Mucosa of descending colon (tissue), 3 donors: ENCODE measurements around the gene LAMP2. TPM values are rescaled to one million over a fixed set of nuclear protein-coding genes. Genes with fewer than 3 reads are reported as not detected.
A peak's percentile ranks its signal among the peaks of the same experiment; 100 is the strongest.

Experiments
- ATAC-seq: fragments of 200-7000 bp; cut with Tn5 transposase; one replicate; pipeline ENCODE4 v1.9.1; 2020; ENCODE audit warnings: mild to moderate bottlenecking, moderate library complexity
- DNase-seq, 3 donors: peaks; one replicate each; pipeline ENCODE4 v3.0.0-alpha.2; 2020
- H3K36me3 ChIP-seq: fragments of 200-600 bp; one replicate; pipeline ENCODE4 v1.8.0; 2021; ENCODE audit warnings: low read depth, mild to moderate bottlenecking
- H3K4me1 ChIP-seq: fragments of 200-600 bp; one replicate; pipeline ENCODE4 v1.8.0; 2021; ENCODE audit warnings: low read depth, mild to moderate bottlenecking
- H3K4me3 ChIP-seq: fragments of 200-600 bp; one replicate; pipeline ENCODE4 v1.8.0; 2021; ENCODE audit warnings: mild to moderate bottlenecking
- H3K9me3 ChIP-seq: fragments of 200-600 bp; one replicate; pipeline ENCODE4 v1.8.0; 2021; ENCODE audit warnings: mild to moderate bottlenecking
- intact Hi-C, 2 donors: fragments of 100-400 bp; cut with DNase I in 1 of 2; cut with micrococcal nuclease in 1 of 2; formaldehyde crosslinking; loops; one replicate each; pipeline versions ENCODE4 v1.11.0 to v1.11.1; 2022; cut with DNase I, micrococcal nuclease
- long read RNA-seq, 2 donors: library from polyadenylated mRNA; unstranded; transcript quantifications; one replicate each; pipeline ENCODE4 v2.0.0, GENCODE V29; 2019 to 2021
- total RNA-seq, 3 donors: library from RNA; stranded (reverse); fragmentation: NEBNext Ultra II Directional in 2 of 3; extraction: Animal tissue kit (Norgen Biotek cat#: 25700) in 2 of 3; gene quantifications; one replicate each; pipeline versions ENCODE4 v1.2.1 to v1.2.4, GENCODE V29; 2021 to 2023
- TF ChIP-seq, protein P1 (sequence below): fragments of 200-600 bp; IDR thresholded peaks from one replicate; pipeline ENCODE4 v1.8.0; 2022; ENCODE audit warnings: antibody characterized with exemption, mild to moderate bottlenecking
- donor health status: DM: no; HTN: no; CAD: no; lungs with moderate emphysema.
- donor health status: DM: no; HTN: no; CAD: no.
- donor health status: DM: no; HTN: yes; CAD: no.

Gene LAMP2
- total RNA-seq: 10 to 100 TPM; 75.1 to 90.0 (median 79.0) TPM
- long read RNA-seq, donor 1, full-length matches to known transcripts: 129 of 136 reads
- long read RNA-seq, donor 1, partial matches to known transcripts: 6 of 136 reads
- long read RNA-seq, donor 1, other reads (novel, unspliced or antisense): 1 of 136 reads
- long read RNA-seq, donor 2, full-length matches to known transcripts: 85 of 92 reads
- long read RNA-seq, donor 2, partial matches to known transcripts: 5 of 92 reads
- long read RNA-seq, donor 2, other reads (novel, unspliced or antisense): 2 of 92 reads

DNA sequence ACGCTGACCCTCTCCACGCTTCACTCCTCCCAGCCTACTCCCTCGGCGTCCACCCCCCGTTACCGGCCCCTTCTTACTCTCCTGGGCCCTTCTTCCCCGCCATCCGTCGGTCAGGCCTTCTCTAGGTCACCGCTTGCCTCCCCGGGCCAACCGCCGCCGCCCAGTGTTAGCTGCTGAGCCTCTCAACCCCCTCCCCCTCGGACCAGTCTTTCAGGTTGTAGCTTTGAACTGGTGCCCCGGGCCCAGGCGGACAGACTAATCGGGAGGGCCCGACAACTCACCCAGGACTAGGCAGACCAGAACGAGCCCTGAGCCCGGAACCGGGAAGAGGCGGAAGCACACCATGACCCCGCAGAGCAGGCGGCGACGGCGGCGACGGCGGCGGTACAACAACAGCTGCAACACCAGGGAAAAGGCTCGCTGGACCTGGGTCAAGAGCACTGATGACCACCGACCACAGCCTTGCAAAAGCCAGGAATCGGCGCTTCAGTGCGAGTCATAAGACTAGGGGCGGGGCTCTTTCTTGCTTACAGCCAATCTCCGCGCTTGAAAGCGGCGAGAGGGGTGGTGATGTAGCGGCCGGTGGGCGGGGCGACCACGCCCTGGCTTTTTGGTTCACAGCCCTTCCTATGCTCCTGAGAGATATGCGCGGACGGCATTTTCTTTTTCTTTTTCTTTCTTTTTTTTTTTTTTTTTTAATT lies at the start of gene LAMP2:
LAMP2 (minus strand) TSS at position 472 of the 701 bp plus-strand sequence; CDS start at position 345, 127 bp downstream.
- DNase-seq (peak; percentile 87 to 93 (median 91)), ATAC-seq (peak; percentile 99)
- H3K4me3 ChIP-seq: peak within 1 kb of the TSS; percentile 40
- H3K9me3 ChIP-seq: no peaks in the 10 kb centered on the region
- H3K36me3 ChIP-seq: no peaks in the 10 kb centered on the region
- TF ChIP-seq, protein P1, sequence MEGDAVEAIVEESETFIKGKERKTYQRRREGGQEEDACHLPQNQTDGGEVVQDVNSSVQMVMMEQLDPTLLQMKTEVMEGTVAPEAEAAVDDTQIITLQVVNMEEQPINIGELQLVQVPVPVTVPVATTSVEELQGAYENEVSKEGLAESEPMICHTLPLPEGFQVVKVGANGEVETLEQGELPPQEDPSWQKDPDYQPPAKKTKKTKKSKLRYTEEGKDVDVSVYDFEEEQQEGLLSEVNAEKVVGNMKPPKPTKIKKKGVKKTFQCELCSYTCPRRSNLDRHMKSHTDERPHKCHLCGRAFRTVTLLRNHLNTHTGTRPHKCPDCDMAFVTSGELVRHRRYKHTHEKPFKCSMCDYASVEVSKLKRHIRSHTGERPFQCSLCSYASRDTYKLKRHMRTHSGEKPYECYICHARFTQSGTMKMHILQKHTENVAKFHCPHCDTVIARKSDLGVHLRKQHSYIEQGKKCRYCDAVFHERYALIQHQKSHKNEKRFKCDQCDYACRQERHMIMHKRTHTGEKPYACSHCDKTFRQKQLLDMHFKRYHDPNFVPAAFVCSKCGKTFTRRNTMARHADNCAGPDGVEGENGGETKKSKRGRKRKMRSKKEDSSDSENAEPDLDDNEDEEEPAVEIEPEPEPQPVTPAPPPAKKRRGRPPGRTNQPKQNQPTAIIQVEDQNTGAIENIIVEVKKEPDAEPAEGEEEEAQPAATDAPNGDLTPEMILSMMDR: no peak
- no peaks in the 10 kb centered on the region for H3K4me1 ChIP-seq
- intact Hi-C loops: no loop called here

DNA sequence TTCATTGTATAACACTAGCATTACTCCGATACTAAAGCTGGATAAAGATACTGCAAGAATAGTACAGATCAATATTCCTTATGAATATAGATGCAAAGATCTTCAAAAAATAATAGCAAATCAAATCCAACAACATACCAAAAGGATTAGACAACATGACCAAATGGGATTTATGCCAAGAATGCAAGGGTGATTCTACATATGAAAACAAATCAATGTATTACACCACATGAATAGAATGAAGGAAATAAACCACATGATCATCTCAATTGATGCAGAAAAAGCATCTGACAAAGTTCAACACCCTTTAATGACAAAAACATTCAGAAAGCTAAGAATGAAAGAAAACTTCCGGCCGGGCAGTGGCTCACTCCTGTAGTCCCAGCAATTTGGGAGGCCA lies 48.8 kb upstream of the LAMP2 start:
- Histone ChIP-seq H3K4me1 (no peaks in the 10 kb centered on the region), H3K9me3 (no peaks in the 10 kb centered on the region), H3K36me3 (no peaks in the 10 kb centered on the region), H3K4me3 (no peak overlapping the region)
- ATAC-seq: no peak
- intact Hi-C loops: no loop called here
- TF ChIP-seq, protein P1: no peak
- no peak for DNase-seq

DNA sequence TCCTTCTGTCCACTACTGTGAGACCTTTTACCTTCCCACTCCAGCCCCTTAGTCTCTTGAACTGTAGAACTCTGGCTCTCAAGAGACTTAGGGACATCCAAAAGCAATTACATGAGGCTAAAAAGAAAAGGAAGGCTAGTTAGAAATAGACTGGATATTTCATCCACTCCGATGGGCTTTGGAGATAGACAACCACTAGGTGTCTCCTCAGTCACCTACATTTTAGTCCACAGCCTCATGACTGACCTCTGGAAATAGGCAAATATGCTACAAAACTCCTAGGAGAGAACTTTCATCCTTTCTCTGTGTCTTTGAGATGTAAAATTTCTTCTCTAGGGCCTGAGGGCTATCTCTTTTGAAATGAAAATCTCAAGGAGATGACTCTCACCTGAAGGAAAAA lies 45.1 kb upstream of the LAMP2 start:
- DNase-seq: peak in 1 of 3 donors; percentile 7
- Histone ChIP-seq H3K4me1 (no peaks in the 10 kb centered on the region), H3K36me3 (no peaks in the 10 kb centered on the region), H3K9me3 (no peaks in the 10 kb centered on the region), H3K4me3 (no peak overlapping the region)
- ATAC-seq: peak; percentile 66
- intact Hi-C loops: no loop called here
- TF ChIP-seq, protein P1: no peak

DNA sequence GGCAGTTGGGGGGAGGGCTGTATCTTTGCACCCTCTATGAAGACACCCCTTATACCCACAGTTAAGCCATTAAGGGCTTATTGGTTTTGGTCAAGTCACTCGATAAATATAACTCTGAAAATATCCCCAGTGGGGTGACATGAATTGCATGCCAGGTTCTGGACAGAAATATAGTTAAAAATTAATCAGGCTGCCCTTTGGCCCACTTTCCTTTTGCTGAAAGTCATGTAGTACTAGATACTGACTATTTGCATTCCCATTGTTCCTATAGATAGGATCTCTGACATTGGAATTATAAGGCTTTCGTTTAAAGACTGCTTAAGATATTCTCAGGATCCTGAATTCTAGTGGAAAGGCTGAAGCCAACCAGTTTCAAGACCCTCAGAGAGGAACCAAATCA lies 43.5 kb upstream of the LAMP2 start:
- peak; percentile 76 for ATAC-seq
- TF ChIP-seq, protein P1: no peak
- no peak overlapping the region for H3K4me3 ChIP-seq
- H3K36me3 ChIP-seq: no peaks in the 10 kb centered on the region
- DNase-seq: peak in 1 of 3 donors; percentile 45
- no peaks in the 10 kb centered on the region for H3K9me3 ChIP-seq
- intact Hi-C loops: no loop called here
- H3K4me1 ChIP-seq: no peaks in the 10 kb centered on the region

DNA sequence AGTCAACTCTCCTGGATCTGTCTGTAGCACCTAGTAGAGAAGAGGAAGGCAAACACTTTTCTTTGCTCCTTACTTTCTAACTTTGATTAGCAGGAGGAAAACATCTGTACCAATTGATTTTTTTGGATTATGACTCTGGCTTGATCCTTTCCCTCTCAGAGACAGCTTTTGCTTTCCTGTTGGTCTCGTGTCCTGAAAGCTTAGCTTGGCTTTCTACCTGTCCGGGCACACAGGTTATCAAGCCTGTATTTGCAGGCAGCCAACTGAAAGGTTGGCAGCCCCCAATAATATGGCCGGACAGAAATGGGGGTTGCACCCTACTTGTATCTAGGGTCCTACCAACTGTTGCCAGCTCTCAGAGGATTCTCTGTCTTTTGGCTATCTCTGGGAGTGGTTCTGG lies 43.1 kb upstream of the LAMP2 start:
- ATAC-seq (peak; percentile 16), DNase-seq (no peak)
- TF ChIP-seq, protein P1: no peak
- Histone ChIP-seq H3K4me3 (no peak overlapping the region), H3K4me1 (no peaks in the 10 kb centered on the region), H3K9me3 (no peaks in the 10 kb centered on the region), H3K36me3 (no peaks in the 10 kb centered on the region)
- intact Hi-C loops: no loop called here
